Measurements from ENCODE around the gene SLC10A7.

DNA sequence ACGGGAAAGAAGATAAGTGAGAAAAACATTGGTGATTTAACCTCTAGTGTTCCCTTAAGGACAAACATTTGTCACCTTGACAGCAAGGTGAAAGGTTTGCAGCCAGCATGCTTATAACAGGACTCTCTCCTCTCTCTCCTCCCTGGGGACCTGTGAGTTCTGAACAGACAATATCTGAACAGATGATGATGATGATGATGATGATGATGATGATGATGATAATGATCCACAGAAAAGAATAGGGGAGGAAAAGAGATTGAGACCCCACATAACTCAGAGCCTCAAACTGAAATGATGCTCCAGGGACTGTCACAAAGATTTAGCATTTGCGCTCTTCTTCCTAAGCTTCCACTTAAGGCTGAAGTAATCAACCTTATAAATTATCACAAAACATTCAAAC, 103.9 kb downstream of the SLC10A7 start:
- TF ChIP-seq, protein P1, sequence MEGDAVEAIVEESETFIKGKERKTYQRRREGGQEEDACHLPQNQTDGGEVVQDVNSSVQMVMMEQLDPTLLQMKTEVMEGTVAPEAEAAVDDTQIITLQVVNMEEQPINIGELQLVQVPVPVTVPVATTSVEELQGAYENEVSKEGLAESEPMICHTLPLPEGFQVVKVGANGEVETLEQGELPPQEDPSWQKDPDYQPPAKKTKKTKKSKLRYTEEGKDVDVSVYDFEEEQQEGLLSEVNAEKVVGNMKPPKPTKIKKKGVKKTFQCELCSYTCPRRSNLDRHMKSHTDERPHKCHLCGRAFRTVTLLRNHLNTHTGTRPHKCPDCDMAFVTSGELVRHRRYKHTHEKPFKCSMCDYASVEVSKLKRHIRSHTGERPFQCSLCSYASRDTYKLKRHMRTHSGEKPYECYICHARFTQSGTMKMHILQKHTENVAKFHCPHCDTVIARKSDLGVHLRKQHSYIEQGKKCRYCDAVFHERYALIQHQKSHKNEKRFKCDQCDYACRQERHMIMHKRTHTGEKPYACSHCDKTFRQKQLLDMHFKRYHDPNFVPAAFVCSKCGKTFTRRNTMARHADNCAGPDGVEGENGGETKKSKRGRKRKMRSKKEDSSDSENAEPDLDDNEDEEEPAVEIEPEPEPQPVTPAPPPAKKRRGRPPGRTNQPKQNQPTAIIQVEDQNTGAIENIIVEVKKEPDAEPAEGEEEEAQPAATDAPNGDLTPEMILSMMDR (IDR thresholded peaks at IDR 0.05; ENCODE audit: low read depth, low read length, missing input control), result no peak
- TF ChIP-seq JUND (IDR thresholded peaks at IDR 0.05) (no peak), TAF1 (conservative IDR thresholded peaks at IDR 0.05) (no peak), FOXA1 (IDR thresholded peaks at IDR 0.05) (no peak), RAD21 (IDR thresholded peaks at IDR 0.05) (no peak)
- TF ChIP-seq, protein P2, sequence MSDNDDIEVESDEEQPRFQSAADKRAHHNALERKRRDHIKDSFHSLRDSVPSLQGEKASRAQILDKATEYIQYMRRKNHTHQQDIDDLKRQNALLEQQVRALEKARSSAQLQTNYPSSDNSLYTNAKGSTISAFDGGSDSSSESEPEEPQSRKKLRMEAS (IDR thresholded peaks at IDR 0.05), result no peak
- TF ChIP-seq, protein P3, sequence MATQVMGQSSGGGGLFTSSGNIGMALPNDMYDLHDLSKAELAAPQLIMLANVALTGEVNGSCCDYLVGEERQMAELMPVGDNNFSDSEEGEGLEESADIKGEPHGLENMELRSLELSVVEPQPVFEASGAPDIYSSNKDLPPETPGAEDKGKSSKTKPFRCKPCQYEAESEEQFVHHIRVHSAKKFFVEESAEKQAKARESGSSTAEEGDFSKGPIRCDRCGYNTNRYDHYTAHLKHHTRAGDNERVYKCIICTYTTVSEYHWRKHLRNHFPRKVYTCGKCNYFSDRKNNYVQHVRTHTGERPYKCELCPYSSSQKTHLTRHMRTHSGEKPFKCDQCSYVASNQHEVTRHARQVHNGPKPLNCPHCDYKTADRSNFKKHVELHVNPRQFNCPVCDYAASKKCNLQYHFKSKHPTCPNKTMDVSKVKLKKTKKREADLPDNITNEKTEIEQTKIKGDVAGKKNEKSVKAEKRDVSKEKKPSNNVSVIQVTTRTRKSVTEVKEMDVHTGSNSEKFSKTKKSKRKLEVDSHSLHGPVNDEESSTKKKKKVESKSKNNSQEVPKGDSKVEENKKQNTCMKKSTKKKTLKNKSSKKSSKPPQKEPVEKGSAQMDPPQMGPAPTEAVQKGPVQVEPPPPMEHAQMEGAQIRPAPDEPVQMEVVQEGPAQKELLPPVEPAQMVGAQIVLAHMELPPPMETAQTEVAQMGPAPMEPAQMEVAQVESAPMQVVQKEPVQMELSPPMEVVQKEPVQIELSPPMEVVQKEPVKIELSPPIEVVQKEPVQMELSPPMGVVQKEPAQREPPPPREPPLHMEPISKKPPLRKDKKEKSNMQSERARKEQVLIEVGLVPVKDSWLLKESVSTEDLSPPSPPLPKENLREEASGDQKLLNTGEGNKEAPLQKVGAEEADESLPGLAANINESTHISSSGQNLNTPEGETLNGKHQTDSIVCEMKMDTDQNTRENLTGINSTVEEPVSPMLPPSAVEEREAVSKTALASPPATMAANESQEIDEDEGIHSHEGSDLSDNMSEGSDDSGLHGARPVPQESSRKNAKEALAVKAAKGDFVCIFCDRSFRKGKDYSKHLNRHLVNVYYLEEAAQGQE (IDR thresholded peaks at IDR 0.05), result no peak
